ENCODE data around the gene HDAC7. TPM values are rescaled to one million over a fixed set of nuclear protein-coding genes. Genes with fewer than 3 reads are reported as not detected.

Gene HDAC7
- total and polyA plus RNA-seq, 2 of the 13 experiments (the other 11 are each of a cell fraction or from before 2014, with no cell fraction given) = 4.6 to 10.8 TPM

DNA sequence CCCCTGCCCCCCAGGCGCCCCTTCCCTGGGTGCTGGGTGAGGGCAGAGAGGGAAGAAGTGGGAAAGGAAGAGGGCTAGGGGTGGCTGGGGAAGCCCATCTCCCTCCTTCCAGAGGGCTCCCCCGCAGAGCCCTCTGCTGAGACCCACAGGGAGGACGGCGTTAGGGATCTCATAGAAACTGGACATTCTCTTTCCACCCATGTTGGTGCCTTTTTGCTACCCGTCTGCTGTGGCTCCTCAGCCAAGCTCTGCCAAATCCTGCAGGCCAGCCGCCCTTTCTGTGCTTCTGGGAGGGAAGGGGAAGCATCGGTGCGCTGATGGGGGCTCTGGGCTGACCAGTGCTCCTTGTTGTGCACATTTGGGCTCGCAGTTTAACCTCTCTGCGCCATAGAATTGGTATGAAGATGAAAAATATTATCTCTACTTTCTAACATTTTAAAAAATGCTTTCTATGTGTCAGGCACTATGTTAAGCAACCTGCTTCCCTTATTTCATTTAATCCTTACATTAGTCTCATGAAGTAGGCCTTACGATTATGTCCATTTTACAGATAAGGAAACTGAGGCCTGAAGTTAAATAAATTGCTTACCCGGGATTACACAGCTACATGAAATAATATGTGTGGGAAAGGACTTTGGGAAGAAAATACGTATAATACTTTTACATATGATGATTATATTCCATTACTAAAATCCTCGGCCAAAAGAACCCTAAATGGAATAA, 45.7 kb downstream of the HDAC7 start:
- Histone ChIP-seq H3K27ac (ENCODE audit: extremely low read length, insufficient read depth, low read length) (no peak overlapping the region), H3K4me2 (ENCODE audit: low read depth, low read length) (peak overlapping the region; percentile 96), H4K20me1 (ENCODE audit: insufficient read depth, low read length) (no peaks in the 10 kb centered on the region), H3K9ac (ENCODE audit: insufficient read depth, low read depth, low read length) (peak overlapping the region; percentile 75), H3K9me3 (ENCODE audit: low read length) (no peaks in the 10 kb centered on the region), H3K36me3 (replicated peaks in 1 of 2; ENCODE audit: control insufficient read depth in 1 of 2, insufficient read depth in 2 of 2, low read length in 2 of 2) (no peaks in the 10 kb centered on the region), H3K4me3 (replicated peaks in 1 of 3; ENCODE audit: insufficient read depth in 1 of 3, low read depth in 2 of 3, low read length in 3 of 3) (peak overlapping the region; percentile 71 to 81 (median 76)), H2AFZ (ENCODE audit: low read length) (no peak overlapping the region), H3K79me2 (ENCODE audit: insufficient read depth, low read length) (no peaks in the 10 kb centered on the region), H3K4me1 (ENCODE audit: insufficient read depth, low read length) (peaks cover 55% of the 10 kb centered on the region), H3K27me3 (ENCODE audit: control insufficient read depth in 1 of 2, insufficient read depth in 2 of 2, low read length in 2 of 2) (peaks cover 3 to 8% of the 10 kb centered on the region in 2 experiments; a peak in 2 of 5 replicates)
- BruUV-seq (replicated peaks) = TSS peak; percentile 58
- in situ Hi-C loops (cut with HindIII; ENCODE audit: extremely low pct_ligation_motif_present, low pct_unique_long_range_greater_than_20kb) (no loop called here), intact Hi-C loops (cut with micrococcal nuclease; ENCODE audit: unreplicated experiment) (no loop called here)
- CTCF ChIA-PET (ENCODE audit: low intra/inter-chr PET ratio, low total read pairs) = interaction anchor here (1.1 kb wide), 1 partner anchor 57 kb away, joined by 4 read pairs; no protein-coding TSS in a partner anchor
- FAIRE-seq (no peak), ATAC-seq (peak; percentile 40), DNase-seq (ENCODE audit: low spot score) (no peak)
- WGBS (ENCODE audit: low lambda C conversion rate) = 55% methylated on average over 13 of the region's 14 CpGs
- TF ChIP-seq ZNF235 (CRISPR knock-in tag; IDR thresholded peaks at IDR 0.05; ENCODE audit: borderline replicate concordance) (no peak), NONO (IDR thresholded peaks at IDR 0.05) (no peak), NONO (CRISPR knock-in tag; conservative IDR thresholded peaks at IDR 0.05) (0 out of 2 replicates have a peak, but pooled peaks have one; percentile 10), ZNF629 (CRISPR knock-in tag; conservative IDR thresholded peaks at IDR 0.05) (peak; percentile 82), ZMYM3 (CRISPR knock-in tag; IDR thresholded peaks at IDR 0.05) (no peak), ZNF749 (CRISPR knock-in tag; IDR thresholded peaks at IDR 0.05; ENCODE audit: borderline replicate concordance) (no peak), PHF5A (CRISPR knock-in tag; IDR thresholded peaks at IDR 0.05; ENCODE audit: low read depth, unreplicated experiment) (no peak), MBD4 (IDR thresholded peaks at IDR 0.05; ENCODE audit: borderline replicate concordance, low read length) (no peak), ZNF768 (CRISPR knock-in tag; IDR thresholded peaks at IDR 0.05) (peak; percentile 29; the same call in 1 of the 2 replicates), ONECUT2 (CRISPR knock-in tag; IDR thresholded peaks at IDR 0.05) (no peak), KDM5B (CRISPR knock-in tag; IDR thresholded peaks at IDR 0.05; ENCODE audit: borderline replicate concordance) (0 out of 2 replicates have a peak, but pooled peaks have one; percentile 9), XRCC5 (optimal IDR thresholded peaks at IDR 0.05; ENCODE audit: low read length) (peak; percentile 0), ZNF263 (CRISPR knock-in tag; IDR thresholded peaks at IDR 0.05) (peak; percentile 78), HIVEP1 (CRISPR knock-in tag; IDR thresholded peaks at IDR 0.05) (0 out of 2 replicates have a peak, but pooled peaks have one; percentile 37), HNRNPL (IDR thresholded peaks at IDR 0.05; ENCODE audit: low read depth, low read length) (0 out of 2 replicates have a peak, but pooled peaks have one; percentile 7)
- TF ChIP-seq, protein P1, sequence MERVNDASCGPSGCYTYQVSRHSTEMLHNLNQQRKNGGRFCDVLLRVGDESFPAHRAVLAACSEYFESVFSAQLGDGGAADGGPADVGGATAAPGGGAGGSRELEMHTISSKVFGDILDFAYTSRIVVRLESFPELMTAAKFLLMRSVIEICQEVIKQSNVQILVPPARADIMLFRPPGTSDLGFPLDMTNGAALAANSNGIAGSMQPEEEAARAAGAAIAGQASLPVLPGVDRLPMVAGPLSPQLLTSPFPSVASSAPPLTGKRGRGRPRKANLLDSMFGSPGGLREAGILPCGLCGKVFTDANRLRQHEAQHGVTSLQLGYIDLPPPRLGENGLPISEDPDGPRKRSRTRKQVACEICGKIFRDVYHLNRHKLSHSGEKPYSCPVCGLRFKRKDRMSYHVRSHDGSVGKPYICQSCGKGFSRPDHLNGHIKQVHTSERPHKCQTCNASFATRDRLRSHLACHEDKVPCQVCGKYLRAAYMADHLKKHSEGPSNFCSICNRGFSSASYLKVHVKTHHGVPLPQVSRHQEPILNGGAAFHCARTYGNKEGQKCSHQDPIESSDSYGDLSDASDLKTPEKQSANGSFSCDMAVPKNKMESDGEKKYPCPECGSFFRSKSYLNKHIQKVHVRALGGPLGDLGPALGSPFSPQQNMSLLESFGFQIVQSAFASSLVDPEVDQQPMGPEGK (CRISPR knock-in tag; IDR thresholded peaks at IDR 0.05) = 0 out of 2 replicates have a peak, but pooled peaks have one; percentile 16
- TF ChIP-seq, protein P2, sequence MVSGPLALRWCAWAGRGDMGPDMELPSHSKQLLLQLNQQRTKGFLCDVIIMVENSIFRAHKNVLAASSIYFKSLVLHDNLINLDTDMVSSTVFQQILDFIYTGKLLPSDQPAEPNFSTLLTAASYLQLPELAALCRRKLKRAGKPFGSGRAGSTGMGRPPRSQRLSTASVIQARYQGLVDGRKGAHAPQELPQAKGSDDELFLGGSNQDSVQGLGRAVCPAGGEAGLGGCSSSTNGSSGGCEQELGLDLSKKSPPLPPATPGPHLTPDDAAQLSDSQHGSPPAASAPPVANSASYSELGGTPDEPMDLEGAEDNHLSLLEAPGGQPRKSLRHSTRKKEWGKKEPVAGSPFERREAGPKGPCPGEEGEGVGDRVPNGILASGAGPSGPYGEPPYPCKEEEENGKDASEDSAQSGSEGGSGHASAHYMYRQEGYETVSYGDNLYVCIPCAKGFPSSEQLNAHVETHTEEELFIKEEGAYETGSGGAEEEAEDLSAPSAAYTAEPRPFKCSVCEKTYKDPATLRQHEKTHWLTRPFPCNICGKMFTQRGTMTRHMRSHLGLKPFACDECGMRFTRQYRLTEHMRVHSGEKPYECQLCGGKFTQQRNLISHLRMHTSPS (CRISPR knock-in tag; IDR thresholded peaks at IDR 0.05; ENCODE audit: low read depth) = no peak
- POLR2A ChIA-PET = no interaction called here

Data from HepG2 (cell line).